HG03469 (cell line): ENCODE results near the gene HBEGF.

ENCODE experiments used
- ATAC-seq: cut with Tn5 transposase; IDR thresholded peaks from one replicate; pipeline ENCODE4 v1.9.1; 2021; ENCODE audit warnings: mild to moderate bottlenecking, moderate library complexity, moderate number of reproducible peaks; ENCODE audit not compliant: unreplicated experiment

Gene HBEGF

GRCh38 chr5:140346348-140347221, at the start of gene HBEGF:
Gene HBEGF, minus strand, starts transcription at chr5:140346603. Its CDS starts 275 bp downstream, at chr5:140346328.
- ATAC-seq: peak; percentile 55

GRCh38 chr5:140393738-140394137, 47.3 kb upstream of the HBEGF start:
- no peak for ATAC-seq

- no peak for ATAC-seq
Measured at GRCh38 chr5:140391732-140392131, 45.3 kb upstream of the HBEGF start.

- ATAC-seq: no peak
Measured at GRCh38 chr5:140391312-140391711, 44.9 kb upstream of the HBEGF start.

GRCh38 chr5:140388052-140388451, 41.6 kb upstream of the HBEGF start:
- no peak for ATAC-seq

GRCh38 chr5:140383300-140383699, 36.9 kb upstream of the HBEGF start:
- no peak for ATAC-seq

- no peak for ATAC-seq
Measured at GRCh38 chr5:140382866-140383265, 36.5 kb upstream of the HBEGF start.

GRCh38 chr5:140381972-140382371, 35.6 kb upstream of the HBEGF start:
- ATAC-seq: no peak

GRCh38 chr5:140381351-140381750, 34.9 kb upstream of the HBEGF start:
- no peak for ATAC-seq

- no peak for ATAC-seq
Measured at GRCh38 chr5:140372971-140373487, 26.6 kb upstream of the HBEGF start.

GRCh38 chr5:140371356-140372151, 25.2 kb upstream of the HBEGF start:
- no peak for ATAC-seq

- ATAC-seq: no peak
Measured at GRCh38 chr5:140367256-140368013, 21.0 kb upstream of the HBEGF start.

- no peak for ATAC-seq
Measured at GRCh38 chr5:140366589-140367255, 20.3 kb upstream of the HBEGF start.

- ATAC-seq: no peak
Measured at GRCh38 chr5:140365941-140366340, 19.5 kb upstream of the HBEGF start.

GRCh38 chr5:140365282-140365681, 18.9 kb upstream of the HBEGF start:
- ATAC-seq: no peak

GRCh38 chr5:140364472-140364765, 18.0 kb upstream of the HBEGF start:
- no peak for ATAC-seq

- ATAC-seq: no peak
Measured at GRCh38 chr5:140363631-140364471, 17.4 kb upstream of the HBEGF start.

GRCh38 chr5:140362875-140363630, 16.6 kb upstream of the HBEGF start:
- peak; percentile 73 for ATAC-seq

GRCh38 chr5:140362311-140362710, 15.9 kb upstream of the HBEGF start:
- ATAC-seq: no peak
